GM18858 (cell line): Measurements from ENCODE around the gene PDE3A.
"Not testable (repeated sequence)": the region's sequence is repeated elsewhere in the genome, so short reads cannot be mapped to it uniquely, and the experiment has no call there.

Experiments
- ATAC-seq: cut with Tn5 transposase; IDR thresholded peaks from one replicate; pipeline ENCODE4 v1.9.1; 2021; ENCODE audit not compliant: unreplicated experiment

PDE3A gene

DNA sequence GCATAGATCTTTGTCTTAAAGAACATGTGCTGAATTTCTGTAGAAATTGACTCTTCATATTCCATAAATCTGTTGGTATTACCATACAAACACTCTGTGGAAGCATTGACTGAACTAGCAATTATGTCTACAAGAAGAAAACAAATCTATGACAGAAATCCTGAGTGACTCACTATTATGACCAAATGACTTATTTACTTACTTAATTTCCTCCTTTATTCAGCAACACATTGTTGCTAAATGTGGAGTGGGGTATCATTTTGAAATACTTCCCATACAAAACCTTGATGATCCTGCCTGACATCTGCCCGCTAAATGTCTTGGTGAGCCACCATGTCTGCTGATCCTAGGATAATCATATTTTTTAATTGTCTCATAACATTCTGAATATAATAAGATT lies 227.7 kb downstream of the PDE3A start:
- no peak for ATAC-seq

DNA sequence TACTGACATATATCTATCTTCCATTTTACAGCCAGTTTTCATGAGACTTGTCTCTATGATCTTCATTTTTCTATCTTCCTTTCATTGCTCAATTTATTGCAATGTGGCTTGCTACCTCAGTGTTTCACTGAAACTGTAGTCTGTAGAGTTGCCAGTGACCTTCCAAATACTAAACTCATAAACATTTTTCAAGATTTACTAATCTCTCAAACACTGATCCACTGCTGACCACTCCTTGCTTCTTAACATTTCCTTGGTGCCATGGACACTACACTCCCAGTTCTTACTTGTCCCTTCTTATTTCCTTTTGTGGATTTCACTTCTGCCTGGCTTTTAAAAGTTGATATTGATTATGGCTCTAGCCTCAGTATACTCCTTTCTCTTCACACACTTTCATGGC lies 231.4 kb downstream of the PDE3A start:
- no peak for ATAC-seq

DNA sequence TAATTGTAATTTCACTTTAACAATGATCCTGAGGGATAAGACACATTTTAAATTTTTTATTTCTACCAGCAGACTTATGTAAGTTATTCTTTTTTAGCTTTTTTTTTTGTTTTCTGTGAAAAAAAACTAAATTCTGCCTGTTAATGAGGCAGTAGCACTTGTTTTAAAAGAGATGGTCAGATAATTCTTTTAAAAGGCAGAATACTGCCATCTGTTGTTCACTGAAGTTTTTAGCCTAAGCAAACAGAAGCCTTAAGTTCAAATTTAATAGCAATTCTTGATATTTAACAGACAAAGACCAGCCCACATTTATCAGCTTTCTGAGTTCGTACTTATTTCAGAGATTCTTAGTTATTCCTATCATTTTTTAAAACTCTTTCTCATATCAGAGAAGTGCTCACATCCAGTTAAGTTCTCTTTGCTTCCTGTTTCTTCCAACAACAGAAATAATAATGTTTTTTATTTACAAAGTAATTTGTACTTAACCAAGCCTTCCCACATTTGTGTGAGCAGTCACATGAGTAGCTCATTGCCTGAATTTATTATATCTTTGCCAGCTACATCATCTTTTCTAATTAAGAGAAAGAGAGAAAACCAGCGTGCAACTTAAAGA lies 233.4 kb downstream of the PDE3A start:
- ATAC-seq: no peak

DNA sequence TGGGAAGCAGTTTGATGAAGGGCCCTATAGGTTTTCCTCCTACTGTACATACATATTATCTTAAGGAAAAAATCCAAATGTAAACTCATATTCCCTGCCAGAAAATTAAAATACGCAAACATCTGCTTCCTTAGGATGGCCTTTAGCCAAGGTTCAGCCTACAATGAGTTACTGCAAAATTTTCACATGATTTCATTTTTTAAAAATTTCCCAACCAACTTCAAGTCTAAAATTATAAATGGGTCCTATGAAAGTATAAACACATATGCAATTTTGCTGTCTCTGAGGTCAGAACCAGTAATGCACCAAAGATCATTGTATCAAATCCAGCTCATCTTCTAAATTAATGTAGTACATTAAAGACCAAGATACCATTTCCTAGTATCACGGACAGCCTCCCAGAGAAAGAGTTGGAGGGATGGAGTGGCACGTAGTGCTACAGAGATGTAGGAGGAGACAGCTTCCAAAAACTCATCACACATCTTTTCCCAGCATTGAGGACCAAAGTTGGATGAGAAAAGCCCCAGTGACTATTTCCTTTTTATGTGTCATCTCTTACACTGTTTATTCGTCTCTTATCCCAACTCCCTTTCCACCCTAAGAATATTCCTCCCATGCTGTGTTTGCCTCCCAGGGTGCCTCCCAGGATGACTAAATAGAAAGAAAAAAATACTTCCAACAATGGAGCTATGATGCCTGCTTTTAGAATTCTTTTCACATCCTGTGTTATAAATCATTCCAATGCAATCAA lies 234.5 kb downstream of the PDE3A start:
- ATAC-seq: no peak

DNA sequence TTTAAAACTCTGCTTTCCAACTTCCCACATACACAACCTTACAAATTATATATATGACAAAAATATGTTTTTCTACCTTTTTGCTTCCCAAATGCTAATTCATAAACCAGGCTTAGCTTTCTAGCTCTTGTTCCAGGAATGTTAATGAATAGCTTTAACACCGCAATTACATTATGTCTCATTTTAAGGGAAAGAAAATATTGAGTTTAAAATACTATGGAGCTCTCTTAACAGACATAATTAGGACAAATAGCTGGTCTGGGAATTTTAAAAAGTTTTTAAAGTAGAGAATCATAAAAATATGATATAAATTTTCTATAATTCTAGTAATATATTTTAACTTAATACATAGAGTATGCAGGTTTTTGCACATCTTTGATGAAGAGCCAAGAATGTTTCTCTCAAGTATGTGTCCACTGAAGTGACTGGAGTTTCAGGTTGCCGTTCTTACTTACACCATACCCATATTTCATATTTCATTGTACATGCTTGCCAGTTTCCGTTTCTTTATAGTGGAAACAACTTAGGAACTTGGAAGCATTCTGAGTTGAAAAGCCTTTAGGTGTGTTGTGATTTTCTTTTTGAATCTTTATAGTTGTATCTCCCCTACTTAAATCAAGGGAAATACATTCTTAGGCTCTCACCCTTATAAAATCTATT lies 236.2 kb downstream of the PDE3A start:
- ATAC-seq: no peak

- not testable (repeated sequence) for ATAC-seq
Observed at GRCh38 chr12:20615020-20615419, 246.7 kb downstream of the PDE3A start.

DNA sequence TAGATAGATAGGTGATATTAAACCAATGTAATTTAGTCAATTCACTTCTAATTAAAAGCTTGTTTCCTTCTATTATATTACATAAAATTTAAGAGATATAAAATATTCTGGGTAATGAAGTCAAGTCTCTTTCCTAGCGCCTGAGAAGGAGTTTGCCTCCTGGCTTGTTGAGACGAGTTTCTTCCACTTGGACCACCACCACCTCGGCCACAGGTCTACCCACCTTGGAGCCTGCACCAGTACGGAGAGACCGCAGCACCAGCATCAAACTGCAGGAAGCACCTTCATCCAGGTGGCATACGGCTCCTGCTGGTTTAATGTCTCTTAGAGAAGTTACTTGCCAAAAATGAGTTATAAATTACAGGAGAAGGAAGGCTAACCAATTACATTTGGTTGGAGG lies 247.8 kb downstream of the PDE3A start:
- no peak for ATAC-seq

DNA sequence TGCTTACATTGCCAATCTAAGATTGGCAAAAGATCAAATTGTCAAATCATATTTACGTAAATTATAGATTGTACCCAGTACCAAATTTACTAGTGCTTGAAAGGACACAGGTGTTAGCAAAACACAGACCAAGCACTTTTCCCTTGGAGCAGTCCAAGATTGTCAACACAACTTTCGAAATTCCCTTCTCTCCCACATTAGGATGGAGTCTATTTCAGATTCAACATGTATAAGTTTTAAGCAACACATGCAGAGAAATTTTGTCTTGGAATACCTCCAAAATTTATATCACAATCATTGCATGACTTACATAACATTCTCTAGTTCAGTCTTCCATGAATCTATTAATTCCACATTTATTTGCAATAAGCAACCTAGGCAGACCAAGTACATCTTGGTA lies 251.9 kb downstream of the PDE3A start:
- no peak for ATAC-seq

GRCh38 chr12:20624718-20625117 lies 256.4 kb downstream of the PDE3A start:
- no peak for ATAC-seq

- no peak for ATAC-seq
Observed at GRCh38 chr12:20625531-20625930, 257.2 kb downstream of the PDE3A start.

DNA sequence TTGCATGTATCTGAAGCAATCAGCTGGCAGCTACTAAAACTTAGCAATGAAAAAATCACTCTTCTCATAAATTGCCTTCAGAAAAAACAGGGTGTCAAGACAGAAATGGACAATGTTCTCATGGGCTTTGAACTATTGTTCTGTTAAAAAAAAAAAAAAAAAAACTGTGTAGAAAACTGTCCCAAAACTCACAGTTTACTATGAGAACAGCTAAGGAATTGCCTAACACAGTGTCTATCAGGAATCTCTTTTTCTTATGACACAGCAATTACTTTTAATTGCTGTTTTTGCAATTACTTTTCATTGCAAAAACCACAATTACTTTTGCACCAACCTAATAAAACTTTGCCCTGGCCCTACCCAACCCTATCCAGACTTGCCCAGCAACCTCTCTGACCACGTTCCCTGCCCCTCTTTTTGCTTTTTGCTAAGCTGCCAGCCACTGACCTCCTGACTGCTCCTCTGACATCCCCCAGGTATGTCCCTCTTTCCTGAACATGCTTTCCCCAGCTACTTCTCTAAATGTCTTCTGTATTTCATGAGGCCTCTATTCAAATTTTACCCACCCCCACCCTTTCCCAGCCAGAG lies 258.8 kb downstream of the PDE3A start:
- ATAC-seq: no peak

GRCh38 chr12:20628226-20628787 lies 260.0 kb downstream of the PDE3A start:
- no peak for ATAC-seq

DNA sequence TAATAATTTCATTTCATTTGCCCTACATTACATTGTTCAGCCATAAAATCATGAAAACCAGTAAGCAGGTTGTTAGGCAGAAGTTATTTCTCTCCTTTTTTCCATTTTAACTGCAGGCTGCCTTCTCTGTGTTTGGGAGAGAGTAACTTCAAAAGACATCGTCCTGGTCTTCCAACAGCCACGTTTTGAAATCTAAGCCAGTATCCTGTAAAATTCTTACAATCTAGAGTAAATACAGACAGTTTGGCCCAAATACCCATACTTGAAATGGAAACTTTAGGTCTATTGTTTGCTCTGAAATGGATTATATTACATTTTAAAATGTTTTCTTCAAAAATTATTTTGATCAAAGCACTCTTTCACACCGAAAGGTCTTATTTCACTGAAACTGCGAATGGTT lies 260.7 kb downstream of the PDE3A start:
- no peak for ATAC-seq

DNA sequence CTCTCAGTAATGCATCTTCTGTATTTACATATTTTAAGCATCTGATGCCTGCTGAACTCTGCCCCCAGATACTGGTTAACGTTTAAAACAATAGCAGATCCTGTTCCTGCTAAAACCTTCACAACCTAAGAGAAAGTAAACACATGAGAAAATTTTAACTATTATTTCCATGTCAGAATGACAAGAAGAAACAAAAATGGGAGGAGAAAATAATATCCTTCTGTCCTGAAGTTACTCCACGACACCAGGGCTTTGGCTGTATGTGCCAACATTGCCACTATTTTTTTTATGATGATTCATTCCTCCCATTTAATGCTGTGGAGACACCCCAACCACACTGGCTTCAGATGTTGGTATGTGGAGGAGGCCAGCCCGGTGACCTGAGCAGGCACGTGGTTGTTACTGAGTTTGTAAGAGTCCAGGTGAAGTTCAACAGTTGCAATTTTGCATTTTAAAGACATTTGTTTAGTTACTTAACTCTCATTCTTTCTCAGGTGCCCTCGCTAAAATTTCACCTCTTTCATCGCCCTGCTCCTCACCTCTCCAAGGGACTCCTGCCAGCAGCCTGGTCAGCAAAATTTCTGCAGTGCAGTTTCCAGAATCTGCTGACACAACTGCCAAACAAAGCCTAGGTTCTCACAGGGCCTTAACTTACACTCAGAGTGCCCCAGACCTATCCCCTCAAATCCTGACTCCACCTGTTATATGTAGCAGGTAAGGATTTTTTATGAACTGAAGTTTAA lies 261.2 kb downstream of the PDE3A start:
- no peak for ATAC-seq

DNA sequence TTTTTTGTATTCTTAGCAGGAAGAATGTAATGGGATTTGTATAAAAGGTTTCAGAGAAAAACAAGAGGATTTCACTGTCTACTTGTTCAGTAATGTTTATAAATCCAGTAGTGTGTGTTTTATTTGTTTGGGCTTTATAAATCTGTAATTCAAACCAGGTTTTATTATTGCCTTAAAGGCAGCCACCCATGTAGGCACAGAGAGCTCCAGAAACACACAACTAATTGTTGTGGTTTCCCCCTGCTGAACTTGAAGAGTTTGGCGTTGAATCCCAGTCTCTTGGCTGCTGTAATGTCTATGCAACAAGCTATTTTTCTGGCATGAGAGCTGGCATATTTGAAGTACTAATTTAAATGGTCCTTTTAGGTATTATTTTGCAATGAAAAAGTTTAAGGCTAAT lies 263.4 kb downstream of the PDE3A start:
- no peak for ATAC-seq

DNA sequence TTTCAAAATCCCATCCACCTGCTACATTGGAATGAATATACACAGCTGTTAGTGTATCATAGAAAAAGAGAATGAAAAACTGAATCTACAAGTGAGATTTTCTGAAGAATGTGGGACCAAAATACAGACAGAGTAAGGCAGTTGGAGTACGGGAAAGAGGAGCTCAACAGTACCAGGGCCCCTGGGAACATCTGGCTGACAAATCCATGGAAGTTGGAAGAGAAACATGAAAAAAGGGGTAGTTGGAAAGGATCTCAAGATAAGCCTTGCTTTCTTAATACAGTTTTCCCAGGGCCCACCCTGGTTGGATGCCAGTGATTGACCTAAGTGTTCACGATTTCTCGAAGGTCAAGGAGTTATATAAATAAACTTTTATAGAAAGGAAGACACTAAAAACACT lies 272.8 kb downstream of the PDE3A start:
- no peak for ATAC-seq

- no peak for ATAC-seq
Observed at GRCh38 chr12:20643822-20644221, 275.5 kb downstream of the PDE3A start.

DNA sequence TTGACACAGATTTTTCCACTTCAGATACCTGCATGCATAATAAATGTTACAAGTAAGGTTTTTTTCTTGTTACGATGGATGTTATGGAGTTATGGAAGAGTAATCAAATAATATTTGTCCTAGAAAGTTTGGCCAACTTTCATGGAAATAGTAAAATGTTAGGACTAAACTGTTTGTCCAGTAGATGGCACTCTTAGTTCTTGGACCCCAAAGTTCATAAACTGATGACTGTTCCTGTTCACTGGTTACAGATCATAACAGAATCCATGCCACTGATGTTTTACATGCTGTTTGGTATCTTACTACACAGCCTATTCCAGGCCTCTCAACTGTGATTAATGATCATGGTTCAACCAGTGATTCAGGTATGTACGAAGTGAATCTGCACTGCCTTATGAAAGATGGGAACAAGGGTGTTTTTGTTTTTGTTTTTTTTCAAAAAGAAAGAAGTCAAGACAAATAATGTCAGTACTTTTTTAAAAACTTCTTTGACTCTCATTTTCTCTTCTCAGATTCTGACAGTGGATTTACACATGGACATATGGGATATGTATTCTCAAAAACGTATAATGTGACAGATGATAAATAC lies 278.0 kb downstream of the PDE3A start:
- no peak for ATAC-seq

DNA sequence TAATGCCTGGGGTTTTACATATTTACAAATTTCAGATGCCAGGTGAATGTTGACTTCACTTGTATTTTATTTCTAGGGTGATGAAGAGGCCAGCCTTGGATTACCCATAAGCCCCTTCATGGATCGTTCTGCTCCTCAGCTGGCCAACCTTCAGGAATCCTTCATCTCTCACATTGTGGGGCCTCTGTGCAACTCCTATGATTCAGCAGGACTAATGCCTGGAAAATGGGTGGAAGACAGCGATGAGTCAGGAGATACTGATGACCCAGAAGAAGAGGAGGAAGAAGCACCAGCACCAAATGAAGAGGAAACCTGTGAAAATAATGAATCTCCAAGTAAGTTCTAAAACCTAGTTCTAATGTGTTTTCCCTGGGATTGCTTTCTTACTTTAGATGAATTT lies 285.5 kb downstream of the PDE3A start:
- no peak for ATAC-seq

GRCh38 chr12:20656600-20656999 lies 288.3 kb downstream of the PDE3A start:
- no peak for ATAC-seq

- ATAC-seq: no peak
Observed at GRCh38 chr12:20657496-20657895, 289.2 kb downstream of the PDE3A start.
